Measurements from ENCODE around the gene DYRK1B.

DYRK1B gene

GRCh38 chr19:39792999-39793546, 40.9 kb downstream of the DYRK1B start:
- H3K4me3 Mint-ChIP-seq: peak overlapping the region; percentile 76
- ATAC-seq (peak; percentile 92), DNase-seq (peak; percentile 79)
- peaks cover 8% of the 10 kb centered on the region for H3K9me3 Mint-ChIP-seq
- H3K36me3 Mint-ChIP-seq (ENCODE audit: low read depth): peaks cover 1% of the 10 kb centered on the region
- no peak overlapping the region for H3K27ac Mint-ChIP-seq
- H3K27me3 Mint-ChIP-seq: peaks cover 10% of the 10 kb centered on the region
- H3K4me1 Mint-ChIP-seq: no peaks in the 10 kb centered on the region

GRCh38 chr19:39788244-39788643, 45.7 kb downstream of the DYRK1B start:
- DNase-seq: no peak
- peaks cover 3% of the 10 kb centered on the region for H3K36me3 Mint-ChIP-seq (ENCODE audit: low read depth)
- H3K27me3 Mint-ChIP-seq: peaks cover 20% of the 10 kb centered on the region
- H3K9me3 Mint-ChIP-seq: peaks cover 11% of the 10 kb centered on the region
- no peak overlapping the region for H3K4me3 Mint-ChIP-seq
- no peak for ATAC-seq
- H3K27ac Mint-ChIP-seq: no peak overlapping the region
- no peaks in the 10 kb centered on the region for H3K4me1 Mint-ChIP-seq

GRCh38 chr19:39780894-39781293, 53.1 kb downstream of the DYRK1B start:
- H3K9me3 Mint-ChIP-seq: no peaks in the 10 kb centered on the region
- H3K36me3 Mint-ChIP-seq (ENCODE audit: low read depth): no peaks in the 10 kb centered on the region
- ATAC-seq: no peak
- no peak overlapping the region for H3K27ac Mint-ChIP-seq
- H3K4me1 Mint-ChIP-seq: peaks cover 5% of the 10 kb centered on the region
- no peak for DNase-seq
- H3K4me3 Mint-ChIP-seq: no peak overlapping the region
- peaks cover 30% of the 10 kb centered on the region for H3K27me3 Mint-ChIP-seq

GRCh38 chr19:39778763-39779162, 55.2 kb downstream of the DYRK1B start, which contains the start of gene LEUTX:
LEUTX (plus strand) TSS chr19:39778854; CDS start chr19:39778921, 67 bp downstream.
- Mint-ChIP-seq H3K4me3 (no peak within 1 kb of the TSS), H3K27me3 (peaks cover 21% of the 10 kb centered on the region), H3K27ac (no peak within 1 kb of the TSS), H3K36me3 (ENCODE audit: low read depth) (no peaks in the 10 kb centered on the region), H3K9me3 (no peaks in the 10 kb centered on the region), H3K4me1 (peaks cover 5% of the 10 kb centered on the region)
- ATAC-seq (peak; percentile 63), DNase-seq (peak; percentile 3)
